Hematopoietic multipotent progenitor cell treated with erythropoietin and hydrocortisone succinate and interleukin-3 and kit ligand, for 17 days (in vitro differentiated cells): ENCODE measurements around the gene SYCP2.
A peak's percentile ranks its signal among the peaks of the same experiment; 100 is the strongest.
"Not testable (repeated sequence)": the region's sequence is repeated elsewhere in the genome, so short reads cannot be mapped to it uniquely, and the experiment has no call there.

Source experiments
- DNase-seq: peaks from one replicate; pipeline ENCODE4 v3.0.0-alpha.2; 2015; ENCODE audit warnings: low spot score

SYCP2 gene, protein sequence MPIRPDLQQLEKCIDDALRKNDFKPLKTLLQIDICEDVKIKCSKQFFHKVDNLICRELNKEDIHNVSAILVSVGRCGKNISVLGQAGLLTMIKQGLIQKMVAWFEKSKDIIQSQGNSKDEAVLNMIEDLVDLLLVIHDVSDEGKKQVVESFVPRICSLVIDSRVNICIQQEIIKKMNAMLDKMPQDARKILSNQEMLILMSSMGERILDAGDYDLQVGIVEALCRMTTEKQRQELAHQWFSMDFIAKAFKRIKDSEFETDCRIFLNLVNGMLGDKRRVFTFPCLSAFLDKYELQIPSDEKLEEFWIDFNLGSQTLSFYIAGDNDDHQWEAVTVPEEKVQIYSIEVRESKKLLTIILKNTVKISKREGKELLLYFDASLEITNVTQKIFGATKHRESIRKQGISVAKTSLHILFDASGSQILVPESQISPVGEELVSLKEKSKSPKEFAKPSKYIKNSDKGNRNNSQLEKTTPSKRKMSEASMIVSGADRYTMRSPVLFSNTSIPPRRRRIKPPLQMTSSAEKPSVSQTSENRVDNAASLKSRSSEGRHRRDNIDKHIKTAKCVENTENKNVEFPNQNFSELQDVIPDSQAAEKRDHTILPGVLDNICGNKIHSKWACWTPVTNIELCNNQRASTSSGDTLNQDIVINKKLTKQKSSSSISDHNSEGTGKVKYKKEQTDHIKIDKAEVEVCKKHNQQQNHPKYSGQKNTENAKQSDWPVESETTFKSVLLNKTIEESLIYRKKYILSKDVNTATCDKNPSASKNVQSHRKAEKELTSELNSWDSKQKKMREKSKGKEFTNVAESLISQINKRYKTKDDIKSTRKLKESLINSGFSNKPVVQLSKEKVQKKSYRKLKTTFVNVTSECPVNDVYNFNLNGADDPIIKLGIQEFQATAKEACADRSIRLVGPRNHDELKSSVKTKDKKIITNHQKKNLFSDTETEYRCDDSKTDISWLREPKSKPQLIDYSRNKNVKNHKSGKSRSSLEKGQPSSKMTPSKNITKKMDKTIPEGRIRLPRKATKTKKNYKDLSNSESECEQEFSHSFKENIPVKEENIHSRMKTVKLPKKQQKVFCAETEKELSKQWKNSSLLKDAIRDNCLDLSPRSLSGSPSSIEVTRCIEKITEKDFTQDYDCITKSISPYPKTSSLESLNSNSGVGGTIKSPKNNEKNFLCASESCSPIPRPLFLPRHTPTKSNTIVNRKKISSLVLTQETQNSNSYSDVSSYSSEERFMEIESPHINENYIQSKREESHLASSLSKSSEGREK (N-terminal part only)

DNA sequence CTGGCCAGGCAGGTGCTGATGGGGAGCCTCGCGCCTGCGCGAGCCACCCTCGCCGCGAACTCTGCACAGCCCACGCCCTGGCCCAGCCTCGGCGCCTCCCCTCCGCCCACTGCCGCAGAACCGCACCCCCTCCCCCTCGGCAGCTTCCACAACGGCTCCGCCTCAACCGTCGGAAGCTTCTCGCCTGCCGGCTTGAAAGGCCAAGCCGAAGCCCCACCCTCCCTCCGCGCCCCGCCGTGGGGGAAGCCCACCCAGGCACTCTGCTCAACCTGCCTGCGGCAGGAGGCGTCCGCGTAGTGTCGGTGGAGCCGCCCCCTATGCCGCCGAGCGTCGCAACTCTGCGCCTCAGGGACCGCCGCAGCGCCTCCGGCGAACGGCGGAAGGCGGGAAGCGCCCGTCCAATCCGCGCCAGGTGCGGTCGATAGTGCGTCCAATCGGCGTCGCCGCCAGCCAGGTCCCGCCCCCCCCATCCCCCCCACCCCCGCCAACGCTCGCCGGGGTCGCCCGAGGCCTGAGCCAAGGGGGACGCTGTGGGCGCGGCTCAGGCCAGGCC lies at the start of gene SYCP2:
SYCP2 (minus strand) TSS at position 342 of the 553 bp plus-strand sequence. CDS start 11,224 bp downstream, outside the sequence.
- no peak for DNase-seq

- no peak for DNase-seq
Observed at GRCh38 chr20:59983076-59983475, 49.6 kb upstream of the SYCP2 start.

DNA sequence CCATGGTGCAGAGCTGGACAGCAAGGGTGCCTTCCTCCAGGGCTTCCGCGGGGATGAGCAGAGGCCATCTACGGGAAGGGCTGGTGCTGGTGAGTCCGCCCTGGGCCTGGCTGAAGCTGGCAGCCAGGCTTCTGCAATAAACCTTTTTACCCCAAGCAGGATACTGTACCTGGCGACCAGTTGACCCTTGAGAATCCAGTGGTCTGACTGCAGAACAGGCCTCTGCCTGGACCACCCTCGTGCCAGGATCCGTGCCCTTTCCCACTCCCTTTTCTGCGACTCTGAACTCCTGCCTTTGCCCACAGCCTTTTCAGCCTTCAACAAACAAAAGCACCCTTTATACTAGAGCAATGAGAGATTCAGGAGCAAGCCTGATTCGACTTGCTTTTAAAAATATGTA lies 43.6 kb upstream of the SYCP2 start:
- no peak for DNase-seq

GRCh38 chr20:59976156-59976782 lies 42.8 kb upstream of the SYCP2 start:
- DNase-seq: no peak

DNA sequence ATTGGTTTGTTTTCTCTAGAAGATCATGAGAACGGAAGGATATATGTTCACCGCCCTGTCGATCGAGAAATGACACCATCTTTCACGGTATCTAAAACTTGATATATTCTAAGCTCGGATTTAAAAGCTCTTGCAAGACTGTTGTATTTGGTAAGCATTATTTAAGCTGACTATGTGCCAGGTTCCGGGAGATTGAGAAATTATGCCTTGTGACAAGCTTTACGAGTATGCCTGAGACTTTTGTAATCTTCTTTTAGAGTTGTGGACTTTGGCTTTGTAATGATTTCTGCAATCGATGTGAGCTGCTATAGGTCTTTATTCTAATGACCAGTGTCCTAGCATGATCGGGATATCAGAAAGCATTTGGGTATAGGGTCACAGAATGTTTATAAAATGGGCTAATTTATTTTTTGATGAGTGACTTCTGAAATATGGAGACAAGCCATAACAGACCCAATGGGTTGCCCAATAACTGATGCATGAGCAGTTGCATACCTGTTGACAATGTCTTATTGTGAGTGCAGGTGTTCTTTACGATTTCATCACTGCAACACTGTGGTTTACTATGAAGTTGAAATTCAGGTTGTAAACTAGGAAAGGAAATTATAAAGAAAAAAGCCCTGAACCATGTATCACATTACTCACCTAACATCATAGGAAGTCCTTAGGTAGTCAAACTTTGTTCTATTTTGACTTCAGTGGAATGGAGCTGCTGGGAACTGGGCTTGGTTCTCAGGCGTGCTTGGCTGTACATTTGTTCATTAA lies 38.8 kb upstream of the SYCP2 start:
- no peak for DNase-seq

- DNase-seq: no peak
Observed at GRCh38 chr20:59971428-59971827, 38.0 kb upstream of the SYCP2 start.

DNA sequence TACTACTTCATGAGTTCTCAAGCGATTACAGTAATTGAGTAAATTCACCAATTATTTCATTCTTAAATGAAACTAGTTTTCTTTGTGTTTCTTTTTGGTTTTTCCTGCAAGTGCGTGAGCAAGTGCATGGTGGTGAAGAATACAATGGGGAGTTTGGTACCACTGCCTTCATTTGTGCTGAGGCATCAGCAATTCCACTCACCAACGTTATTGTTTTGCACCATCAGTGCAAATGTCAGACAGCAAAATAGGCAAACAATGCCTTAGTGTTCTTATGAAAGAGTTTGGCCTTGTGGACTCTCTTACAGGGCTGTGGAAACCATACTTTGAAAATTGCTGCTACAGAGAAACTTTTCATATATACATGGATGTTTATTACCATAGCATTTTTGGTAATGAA lies 33.0 kb upstream of the SYCP2 start:
- no peak for DNase-seq

DNA sequence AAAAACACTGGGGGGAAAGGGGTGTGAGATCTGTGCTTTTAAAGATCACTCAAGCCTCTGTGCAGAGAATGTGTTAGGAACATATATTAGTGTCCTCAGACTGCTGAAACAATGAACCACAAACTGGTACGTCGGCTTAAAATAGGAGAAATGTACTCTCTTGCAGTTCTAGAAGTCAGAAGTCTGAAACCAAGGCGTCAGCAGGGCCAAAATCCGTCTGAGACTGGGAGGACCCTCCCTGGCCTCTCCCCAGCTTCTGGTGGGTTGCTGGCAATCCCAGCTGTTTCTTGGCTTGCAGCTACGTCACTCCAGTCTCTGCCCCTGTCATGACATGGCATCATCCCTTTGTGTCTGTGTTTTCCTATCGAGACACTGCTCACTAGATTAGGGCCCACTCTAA lies 28.7 kb upstream of the SYCP2 start:
- no peak for DNase-seq

- DNase-seq: no peak
Observed at GRCh38 chr20:59961423-59961822, 28.0 kb upstream of the SYCP2 start.

- no peak for DNase-seq
Observed at GRCh38 chr20:59958626-59959025, 25.2 kb upstream of the SYCP2 start.

- DNase-seq: no peak
Observed at GRCh38 chr20:59958123-59958522, 24.7 kb upstream of the SYCP2 start, which contains the start of gene CDH26. Gene CDH26, plus strand, starts transcription at chr20:59958423. Its CDS starts 304 bp downstream, at chr20:59958727.

DNA sequence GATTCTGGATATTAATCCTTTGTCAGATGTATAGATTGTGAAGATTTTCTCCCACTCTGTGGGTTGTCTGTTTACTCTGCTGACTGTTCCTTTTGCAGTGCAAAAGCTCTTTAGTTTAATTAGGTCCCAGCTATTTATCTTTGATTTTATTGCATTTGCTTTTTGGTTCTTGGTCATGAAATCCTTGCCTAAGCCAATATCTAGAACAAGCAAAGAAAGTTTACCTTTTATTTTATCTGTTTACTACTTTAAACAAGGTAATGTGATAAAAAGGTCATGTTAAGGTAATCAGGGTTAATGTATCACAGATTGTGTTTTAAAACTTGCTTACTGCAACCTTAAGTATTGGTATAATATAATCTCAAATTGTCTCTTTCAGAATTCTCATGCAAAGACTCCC lies 24.1 kb upstream of the SYCP2 start:
- not testable (repeated sequence) for DNase-seq

GRCh38 chr20:59955131-59955796 lies 21.8 kb upstream of the SYCP2 start:
- no peak for DNase-seq

- no peak for DNase-seq
Observed at GRCh38 chr20:59954718-59955117, 21.3 kb upstream of the SYCP2 start.

GRCh38 chr20:59949911-59950310 lies 16.5 kb upstream of the SYCP2 start:
- DNase-seq: no peak

DNA sequence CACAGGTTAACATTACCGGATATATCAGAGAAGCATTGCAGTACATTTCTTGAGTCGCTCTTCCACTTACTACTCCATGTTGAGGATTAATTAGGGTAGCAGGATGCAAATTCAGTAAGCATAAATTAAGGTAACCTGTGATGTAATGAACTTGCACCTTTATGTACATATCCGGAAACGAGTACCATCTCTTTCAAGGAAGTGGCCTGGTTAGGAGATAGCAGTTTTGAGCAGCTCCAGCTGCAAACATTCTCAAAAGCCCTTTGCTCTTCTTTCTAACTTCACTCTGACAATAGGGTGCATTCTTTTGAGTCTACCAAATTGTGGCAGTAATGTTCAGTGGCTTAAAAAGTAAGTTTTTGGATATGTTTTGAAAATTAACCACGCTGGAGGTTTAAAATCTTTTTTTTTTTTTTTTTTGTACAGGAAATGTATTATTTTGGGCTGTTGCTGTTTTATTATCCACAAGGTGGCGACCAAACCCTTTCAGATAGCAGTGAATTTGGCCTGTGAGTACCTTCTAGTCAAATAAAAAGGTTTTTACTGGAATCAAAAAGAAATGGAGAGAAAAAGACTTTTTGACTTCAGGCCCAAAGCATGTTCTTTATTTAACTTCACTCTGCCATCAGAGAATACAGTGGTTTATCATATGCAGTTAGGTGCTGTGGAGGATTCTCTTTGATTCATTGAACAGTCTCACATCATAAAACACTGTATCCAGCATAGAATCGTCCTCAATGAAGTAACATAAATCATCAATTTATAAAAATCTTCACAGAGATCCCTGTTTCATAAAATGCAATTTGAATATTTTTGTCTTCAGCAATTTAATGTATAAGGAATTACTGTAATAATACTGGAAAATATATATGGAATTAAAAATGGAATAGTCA lies 15.6 kb upstream of the SYCP2 start:
- peak; percentile 19 for DNase-seq

GRCh38 chr20:59948212-59948611 lies 14.8 kb upstream of the SYCP2 start:
- no peak for DNase-seq

DNA sequence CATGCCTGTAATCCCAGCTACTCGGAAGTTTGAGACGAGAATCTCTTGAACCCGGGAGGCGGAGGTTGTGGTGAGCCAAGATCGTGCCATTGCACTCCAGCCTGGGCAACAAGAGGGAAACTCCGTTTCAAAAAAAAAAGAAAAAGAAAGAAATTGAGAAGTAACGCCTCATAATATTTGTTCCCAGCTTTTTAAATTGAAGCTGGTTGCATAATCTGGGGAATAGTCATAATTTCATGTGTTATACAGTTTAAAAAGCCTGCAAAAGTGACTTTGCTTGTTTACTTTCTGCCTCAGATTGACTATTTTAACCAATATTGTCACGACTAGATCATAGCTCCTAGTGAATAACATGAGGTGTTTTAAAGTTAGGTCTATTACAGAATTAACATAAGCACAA lies 13.9 kb upstream of the SYCP2 start:
- DNase-seq: no peak

DNA sequence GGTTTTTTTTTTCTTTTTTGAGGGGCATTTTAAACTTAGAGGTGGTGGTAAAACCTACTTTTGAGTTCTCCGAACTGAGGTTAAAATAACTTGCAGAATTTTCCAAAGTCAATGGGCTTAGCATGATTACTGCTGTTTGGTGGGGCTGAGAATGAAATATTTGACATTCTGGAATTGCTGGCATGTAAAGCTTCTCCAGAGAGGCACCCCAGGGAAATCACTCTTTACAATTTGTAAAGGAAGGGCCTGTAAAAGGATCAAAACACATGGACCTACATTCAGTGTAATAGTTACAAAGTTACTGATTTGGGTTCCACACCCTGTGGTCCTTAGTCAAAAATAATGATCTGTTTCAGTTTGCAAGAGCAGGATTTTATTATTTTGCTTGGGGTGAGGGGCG lies 12.3 kb upstream of the SYCP2 start:
- DNase-seq: no peak
